Common myeloid progenitor, CD34-positive (primary cell): ENCODE results near the gene AK4.
A peak's percentile ranks its signal among the peaks of the same experiment; 100 is the strongest.
"Not testable (repeated sequence)": the region's sequence is repeated elsewhere in the genome, so short reads cannot be mapped to it uniquely, and the experiment has no call there.

ENCODE experiments used
- CTCF ChIA-PET: fragments of 350-600 bp; sonication (Branson Sonifier 250); formaldehyde crosslinking; loops from one replicate; lab custom pipeline; 2021; ENCODE audit warnings: antibody characterized with exemption; lab: Charles Lee
- POLR2A ChIA-PET: fragments of 350-600 bp; sonication (Branson Sonifier 250); formaldehyde crosslinking; loops from one replicate; lab custom pipeline; 2021; ENCODE audit warnings: antibody characterized with exemption; lab: Charles Lee
- DNase-seq, 3 donors: peaks; one replicate each; pipeline versions ENCODE4 v3.0.0 to v3.0.0-alpha.2; 2013
- H3K27ac ChIP-seq, 2 experiments: 1 replicate in 1 of 2; 2 replicates in 1 of 2; pipeline ENCODE4 v1.7.0; 2013; ENCODE audit warnings: inconsistent platforms in 2 of 2, low read length in 2 of 2, mild to moderate bottlenecking in 2 of 2, low read depth in 1 of 2, moderate library complexity in 1 of 2; ENCODE audit not compliant: severe bottlenecking in 2 of 2, insufficient read depth in 1 of 2, poor library complexity in 1 of 2
- H3K27me3 ChIP-seq, 5 experiments: replicated peaks in 2 of 5; 1 replicate in 3 of 5; 2 replicates in 2 of 5; pipeline versions ENCODE4 v1.6.1 to v1.7.0; 2013; ENCODE audit warnings: low read length in 4 of 5, mild to moderate bottlenecking in 2 of 5, moderate library complexity in 2 of 5, inconsistent platforms in 1 of 5; ENCODE audit not compliant: insufficient read depth in 5 of 5, control insufficient read depth in 4 of 5
- H3K36me3 ChIP-seq, 4 experiments: 1 replicate in 2 of 4; 2 replicates in 2 of 4; pipeline versions ENCODE4 v1.6.1 to v1.7.0; 2013; ENCODE audit warnings: low read length in 3 of 4, control low read depth in 1 of 4, mild to moderate bottlenecking in 1 of 4; ENCODE audit not compliant: control insufficient read depth in 4 of 4, insufficient read depth in 4 of 4
- H3K4me1 ChIP-seq, 4 experiments: 1 replicate in 3 of 4; 2 replicates in 1 of 4; pipeline versions ENCODE4 v1.6.1 to v1.7.1; 2013; ENCODE audit warnings: low read length in 3 of 4, mild to moderate bottlenecking in 3 of 4, control low read depth in 1 of 4, inconsistent platforms in 1 of 4, moderate library complexity in 1 of 4; ENCODE audit not compliant: control insufficient read depth in 4 of 4, insufficient read depth in 4 of 4; ENCODE audit errors: control extremely low read depth in 1 of 4
- H3K4me3 ChIP-seq, 7 experiments: 1 replicate in 4 of 7; 2 replicates in 3 of 7; pipeline versions ENCODE4 v1.5.1 to v1.7.0; 2013; ENCODE audit warnings: mild to moderate bottlenecking in 7 of 7, low read length in 6 of 7, moderate library complexity in 6 of 7, inconsistent platforms in 2 of 7, low read depth in 2 of 7, control low read depth in 1 of 7; ENCODE audit not compliant: insufficient read depth in 4 of 7, control insufficient read depth in 1 of 7; ENCODE audit errors: extremely low read depth in 1 of 7
- H3K9me3 ChIP-seq, 5 experiments: 1 replicate in 4 of 5; 2 replicates in 1 of 5; pipeline versions ENCODE4 v1.6.1 to v1.7.1; 2013; ENCODE audit warnings: low read length in 4 of 5, mild to moderate bottlenecking in 2 of 5, inconsistent platforms in 1 of 5, low read depth in 1 of 5, moderate library complexity in 1 of 5; ENCODE audit not compliant: control insufficient read depth in 4 of 5, insufficient read depth in 2 of 5; ENCODE audit errors: control extremely low read depth in 1 of 5
- WGBS: methylation state at CpG from one replicate; pipeline ENCODE4 v1.1.5; 2013; ENCODE audit not compliant: insufficient coverage; 5-methylcytosine and 5-hydroxymethylcytosine counted together

AK4 gene

GRCh38 chr1:65159801-65160523 lies 12.0 kb downstream of the AK4 start:
- Histone ChIP-seq H3K4me1 (peaks cover 5 to 28% (median 18%) of the 10 kb centered on the region in 4 experiments), H3K27ac (no peak overlapping the region), H3K27me3 (no peaks in the 10 kb centered on the region), H3K36me3 (no peaks in the 10 kb centered on the region), H3K9me3 (no peaks in the 10 kb centered on the region), H3K4me3 (no peak overlapping the region)
- DNase-seq, result no peak
- CTCF ChIA-PET, result interaction anchor here (1.7 to 2.1 kb wide), 3 partner anchors 9 to 49 kb away, joined by 3 to 8 read pairs (median 5); partner anchors contain the start of gene AK4
- 98% methylated on average over 7 of the region's 9 CpGs for WGBS
- POLR2A ChIA-PET, result interaction anchor here (0.6 kb wide), 2 partner anchors 30 to 177 kb away, joined by 3 to 4 read pairs; no protein-coding TSS in a partner anchor

GRCh38 chr1:65163201-65163805 lies 15.3 kb downstream of the AK4 start:
- Histone ChIP-seq H3K27me3 (no peaks in the 10 kb centered on the region), H3K4me1 (peaks cover 12 to 47% (median 35%) of the 10 kb centered on the region in 4 experiments), H3K9me3 (no peaks in the 10 kb centered on the region), H3K27ac (no peak overlapping the region), H3K36me3 (no peaks in the 10 kb centered on the region), H3K4me3 (peak overlapping the region in 1 of 7 experiments; percentile 1)
- DNase-seq, result peak; percentile 58 to 89 (median 87)
- ChIA-PET POLR2A (no interaction called here), CTCF (interaction anchor here (0.9 to 1.3 kb wide), 2 partner anchors 44 to 88 kb away, joined by 3 to 5 read pairs; no protein-coding TSS in a partner anchor)
- 4% methylated on average over 4 of the region's 11 CpGs for WGBS

GRCh38 chr1:65164101-65164500 lies 16.1 kb downstream of the AK4 start:
- H3K36me3 ChIP-seq, H3K9me3 ChIP-seq, H3K27ac ChIP-seq, POLR2A ChIA-PET, DNase-seq, H3K27me3 ChIP-seq, H3K4me3 ChIP-seq: not testable (repeated sequence)
- CTCF ChIA-PET, result interaction anchor here (1.3 kb wide), 1 partner anchor 89 kb away, joined by 5 read pairs; no protein-coding TSS in a partner anchor
- peaks cover 12 to 45% (median 34%) of the 10 kb centered on the region in 4 experiments for H3K4me1 ChIP-seq
- WGBS, result 93% methylated on average over 3 of the region's 3 CpGs

- CTCF ChIA-PET, result no interaction called here
- no peaks in the 10 kb centered on the region for H3K9me3 ChIP-seq
- no peak overlapping the region for H3K4me3 ChIP-seq
- H3K27me3 ChIP-seq, result no peaks in the 10 kb centered on the region
- H3K36me3 ChIP-seq, result no peaks in the 10 kb centered on the region
- peaks cover 12 to 44% (median 33%) of the 10 kb centered on the region in 4 experiments for H3K4me1 ChIP-seq
- H3K27ac ChIP-seq, result no peak overlapping the region
- peak in 1 of 3 donors; percentile 8 for DNase-seq
- POLR2A ChIA-PET, result no interaction called here
Observed at GRCh38 chr1:65164633-65165032, 16.6 kb downstream of the AK4 start.

GRCh38 chr1:65165269-65165993 lies 17.4 kb downstream of the AK4 start:
- H3K27me3 ChIP-seq, result no peaks in the 10 kb centered on the region
- ChIA-PET POLR2A (no interaction called here), CTCF (interaction anchor here (0.9 kb wide), 1 partner anchor 65 kb away, joined by 3 read pairs; no protein-coding TSS in a partner anchor)
- no peaks in the 10 kb centered on the region for H3K36me3 ChIP-seq
- no peaks in the 10 kb centered on the region for H3K9me3 ChIP-seq
- peak overlapping the region in 3 of 7 experiments; percentile 1 to 44 (median 14) for H3K4me3 ChIP-seq
- WGBS, result 23% methylated on average over 4 of the region's 5 CpGs
- DNase-seq, result peak; percentile 92 to 99 (median 99)
- peaks cover 12 to 51% (median 39%) of the 10 kb centered on the region in 4 experiments for H3K4me1 ChIP-seq
- peak overlapping the region in 1 of 2 experiments; percentile 12 for H3K27ac ChIP-seq

- Histone ChIP-seq H3K27ac (no peak overlapping the region), H3K27me3 (no peaks in the 10 kb centered on the region), H3K4me1 (peaks cover 10 to 49% (median 35%) of the 10 kb centered on the region in 4 experiments), H3K4me3 (no peak overlapping the region), H3K36me3 (no peaks in the 10 kb centered on the region), H3K9me3 (no peaks in the 10 kb centered on the region)
- WGBS, result 94% methylated on average over 3 of the region's 7 CpGs
- DNase-seq, result peak in 2 of 3 donors; percentile 35 to 62
- ChIA-PET CTCF (interaction anchor here (0.8 to 1.4 kb wide), 3 partner anchors 9 to 104 kb away, joined by 4 read pairs; no protein-coding TSS in a partner anchor), POLR2A (no interaction called here)
Observed at GRCh38 chr1:65166572-65167305, 18.7 kb downstream of the AK4 start.
